ENCODE data around the gene CDH11. TPM values are rescaled to one million over a fixed set of nuclear protein-coding genes. Genes with fewer than 3 reads are reported as not detected.

Gene CDH11
- polyA plus RNA-seq, 1 donor (not counting 4 experiments of a cell fraction or from before 2014, with no cell fraction given), result 36.8 TPM

GRCh38 chr16:65068151-65068740 lies 53.6 kb downstream of the CDH11 start:
- no peaks in the 10 kb centered on the region for H4K20me1 ChIP-seq (ENCODE audit: control insufficient read depth, extremely low read depth, insufficient read depth, low read length)
- DNase-seq (ENCODE audit: low read depth, low spot score) (no peak), FAIRE-seq (no peak)
- H3K79me2 ChIP-seq (ENCODE audit: control insufficient read depth, insufficient read depth, low read length), result peaks cover 52% of the 10 kb centered on the region
- H3K27ac ChIP-seq (ENCODE audit: control insufficient read depth, insufficient read depth, low read length), result no peak overlapping the region
- dilution Hi-C loops (cut with MboI; ENCODE audit: extremely low pct_ligation_motif_present, low sequenced_read_pairs), result no loop called here
- no peak overlapping the region for H3K9ac ChIP-seq (ENCODE audit: control insufficient read depth, extremely low read depth, insufficient read depth, low read length)
- H2AFZ ChIP-seq (ENCODE audit: control insufficient read depth, low read length), result no peak overlapping the region
- H3K9me3 ChIP-seq (ENCODE audit: control insufficient read depth, low read depth, low read length), result no peaks in the 10 kb centered on the region
- H3K36me3 ChIP-seq (ENCODE audit: control insufficient read depth in 2 of 2, extremely low read depth in 1 of 2, insufficient read depth in 2 of 2, low read length in 2 of 2), result no peaks in the 10 kb centered on the region
- H3K4me1 ChIP-seq (ENCODE audit: control insufficient read depth, extremely low read depth, insufficient read depth, low read length), result peaks cover 12% of the 10 kb centered on the region
- H3K4me3 ChIP-seq (ENCODE audit: control insufficient read depth in 2 of 3, extremely low read depth in 1 of 3, insufficient read depth in 2 of 3, low read depth in 1 of 3, low read length in 3 of 3), result no peak overlapping the region
- no peak overlapping the region for H3K4me2 ChIP-seq (ENCODE audit: control insufficient read depth, extremely low read depth, insufficient read depth, low read depth, low read length)
- no peaks in the 10 kb centered on the region for H3K9me1 ChIP-seq (ENCODE audit: control insufficient read depth, extremely low read depth, insufficient read depth, low read length)
- TF ChIP-seq EZH2 (IDR thresholded peaks at IDR 0.05; ENCODE audit: low read length), result no peak
- H3K27me3 ChIP-seq (ENCODE audit: control insufficient read depth, extremely low read depth, insufficient read depth, low read length), result no peaks in the 10 kb centered on the region

DNA sequence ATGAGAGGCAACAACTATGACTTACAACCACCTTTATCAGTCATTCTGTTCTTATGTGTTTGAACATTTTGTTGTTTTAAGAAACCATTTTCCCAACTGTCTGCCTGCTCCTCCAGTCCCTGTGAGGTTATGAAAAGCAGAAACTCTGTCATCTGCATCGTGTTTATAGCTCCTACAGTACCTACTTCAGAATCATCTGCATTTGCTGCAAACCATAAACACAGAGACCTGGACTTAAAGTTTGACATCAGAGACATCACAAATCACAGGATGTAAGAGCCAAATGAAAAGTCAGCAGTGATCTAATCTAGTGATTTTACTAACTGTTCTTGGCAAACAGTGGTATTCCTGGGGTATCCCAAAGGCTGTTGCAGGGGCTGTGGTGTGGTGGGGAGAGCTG lies 55.2 kb downstream of the CDH11 start:
- Histone ChIP-seq H3K27me3 (ENCODE audit: control insufficient read depth, extremely low read depth, insufficient read depth, low read length) (no peaks in the 10 kb centered on the region), H3K9me1 (ENCODE audit: control insufficient read depth, extremely low read depth, insufficient read depth, low read length) (no peaks in the 10 kb centered on the region), H3K4me1 (ENCODE audit: control insufficient read depth, extremely low read depth, insufficient read depth, low read length) (peaks cover 12% of the 10 kb centered on the region), H3K4me3 (ENCODE audit: control insufficient read depth in 2 of 3, extremely low read depth in 1 of 3, insufficient read depth in 2 of 3, low read depth in 1 of 3, low read length in 3 of 3) (no peak overlapping the region), H3K36me3 (ENCODE audit: control insufficient read depth in 2 of 2, extremely low read depth in 1 of 2, insufficient read depth in 2 of 2, low read length in 2 of 2) (no peaks in the 10 kb centered on the region), H4K20me1 (ENCODE audit: control insufficient read depth, extremely low read depth, insufficient read depth, low read length) (no peaks in the 10 kb centered on the region), H3K79me2 (ENCODE audit: control insufficient read depth, insufficient read depth, low read length) (peaks cover 50% of the 10 kb centered on the region), H3K27ac (ENCODE audit: control insufficient read depth, insufficient read depth, low read length) (no peak overlapping the region), H3K9ac (ENCODE audit: control insufficient read depth, extremely low read depth, insufficient read depth, low read length) (no peak overlapping the region), H3K9me3 (ENCODE audit: control insufficient read depth, low read depth, low read length) (no peaks in the 10 kb centered on the region), H2AFZ (ENCODE audit: control insufficient read depth, low read length) (no peak overlapping the region), H3K4me2 (ENCODE audit: control insufficient read depth, extremely low read depth, insufficient read depth, low read depth, low read length) (no peak overlapping the region)
- no peak for TF ChIP-seq EZH2 (IDR thresholded peaks at IDR 0.05; ENCODE audit: low read length)
- TF ChIP-seq, protein P1, sequence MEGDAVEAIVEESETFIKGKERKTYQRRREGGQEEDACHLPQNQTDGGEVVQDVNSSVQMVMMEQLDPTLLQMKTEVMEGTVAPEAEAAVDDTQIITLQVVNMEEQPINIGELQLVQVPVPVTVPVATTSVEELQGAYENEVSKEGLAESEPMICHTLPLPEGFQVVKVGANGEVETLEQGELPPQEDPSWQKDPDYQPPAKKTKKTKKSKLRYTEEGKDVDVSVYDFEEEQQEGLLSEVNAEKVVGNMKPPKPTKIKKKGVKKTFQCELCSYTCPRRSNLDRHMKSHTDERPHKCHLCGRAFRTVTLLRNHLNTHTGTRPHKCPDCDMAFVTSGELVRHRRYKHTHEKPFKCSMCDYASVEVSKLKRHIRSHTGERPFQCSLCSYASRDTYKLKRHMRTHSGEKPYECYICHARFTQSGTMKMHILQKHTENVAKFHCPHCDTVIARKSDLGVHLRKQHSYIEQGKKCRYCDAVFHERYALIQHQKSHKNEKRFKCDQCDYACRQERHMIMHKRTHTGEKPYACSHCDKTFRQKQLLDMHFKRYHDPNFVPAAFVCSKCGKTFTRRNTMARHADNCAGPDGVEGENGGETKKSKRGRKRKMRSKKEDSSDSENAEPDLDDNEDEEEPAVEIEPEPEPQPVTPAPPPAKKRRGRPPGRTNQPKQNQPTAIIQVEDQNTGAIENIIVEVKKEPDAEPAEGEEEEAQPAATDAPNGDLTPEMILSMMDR (optimal IDR thresholded peaks at IDR 0.05 in 1 of 3, IDR thresholded peaks at IDR 0.05 in 1 of 3, conservative IDR thresholded peaks at IDR 0.05 in 1 of 3; ENCODE audit: extremely low read depth in 1 of 3, insufficient read depth in 2 of 3, low read length in 3 of 3), result no peak
- DNase-seq (ENCODE audit: low read depth, low spot score) (no peak), FAIRE-seq (no peak)
- dilution Hi-C loops (cut with MboI; ENCODE audit: extremely low pct_ligation_motif_present, low sequenced_read_pairs), result no loop called here

- H3K36me3 ChIP-seq (ENCODE audit: control insufficient read depth in 2 of 2, extremely low read depth in 1 of 2, insufficient read depth in 2 of 2, low read length in 2 of 2), result no peaks in the 10 kb centered on the region
- FAIRE-seq (no peak), DNase-seq (ENCODE audit: low read depth, low spot score) (no peak)
- dilution Hi-C loops (cut with MboI; ENCODE audit: extremely low pct_ligation_motif_present, low sequenced_read_pairs), result no loop called here
- TF ChIP-seq EZH2 (IDR thresholded peaks at IDR 0.05; ENCODE audit: low read length), result no peak
- TF ChIP-seq, protein P1 (optimal IDR thresholded peaks at IDR 0.05 in 1 of 3, IDR thresholded peaks at IDR 0.05 in 1 of 3, conservative IDR thresholded peaks at IDR 0.05 in 1 of 3; ENCODE audit: extremely low read depth in 1 of 3, insufficient read depth in 2 of 3, low read length in 3 of 3), result no peak
- H2AFZ ChIP-seq (ENCODE audit: control insufficient read depth, low read length), result no peak overlapping the region
- no peaks in the 10 kb centered on the region for H3K9me3 ChIP-seq (ENCODE audit: control insufficient read depth, low read depth, low read length)
- no peak overlapping the region for H3K27ac ChIP-seq (ENCODE audit: control insufficient read depth, insufficient read depth, low read length)
- H4K20me1 ChIP-seq (ENCODE audit: control insufficient read depth, extremely low read depth, insufficient read depth, low read length), result no peaks in the 10 kb centered on the region
- H3K9me1 ChIP-seq (ENCODE audit: control insufficient read depth, extremely low read depth, insufficient read depth, low read length), result no peaks in the 10 kb centered on the region
- H3K9ac ChIP-seq (ENCODE audit: control insufficient read depth, extremely low read depth, insufficient read depth, low read length), result no peak overlapping the region
- H3K27me3 ChIP-seq (ENCODE audit: control insufficient read depth, extremely low read depth, insufficient read depth, low read length), result no peaks in the 10 kb centered on the region
- H3K4me2 ChIP-seq (ENCODE audit: control insufficient read depth, extremely low read depth, insufficient read depth, low read depth, low read length), result no peak overlapping the region
- peaks cover 43% of the 10 kb centered on the region for H3K79me2 ChIP-seq (ENCODE audit: control insufficient read depth, insufficient read depth, low read length)
- H3K4me1 ChIP-seq (ENCODE audit: control insufficient read depth, extremely low read depth, insufficient read depth, low read length), result peaks cover 8% of the 10 kb centered on the region
- no peak overlapping the region for H3K4me3 ChIP-seq (ENCODE audit: control insufficient read depth in 2 of 3, extremely low read depth in 1 of 3, insufficient read depth in 2 of 3, low read depth in 1 of 3, low read length in 3 of 3)
Observed at GRCh38 chr16:65065031-65065430, 56.8 kb downstream of the CDH11 start.
